DMS79 treated with DMSO at 0.1 percent for 48 hours (cell line): ENCODE results near the gene HAUS7.

Experiments
- DNase-seq: peaks from one replicate; lab custom pipeline; 2025; lab: John Stamatoyannopoulos, UW

HAUS7 gene

DNA sequence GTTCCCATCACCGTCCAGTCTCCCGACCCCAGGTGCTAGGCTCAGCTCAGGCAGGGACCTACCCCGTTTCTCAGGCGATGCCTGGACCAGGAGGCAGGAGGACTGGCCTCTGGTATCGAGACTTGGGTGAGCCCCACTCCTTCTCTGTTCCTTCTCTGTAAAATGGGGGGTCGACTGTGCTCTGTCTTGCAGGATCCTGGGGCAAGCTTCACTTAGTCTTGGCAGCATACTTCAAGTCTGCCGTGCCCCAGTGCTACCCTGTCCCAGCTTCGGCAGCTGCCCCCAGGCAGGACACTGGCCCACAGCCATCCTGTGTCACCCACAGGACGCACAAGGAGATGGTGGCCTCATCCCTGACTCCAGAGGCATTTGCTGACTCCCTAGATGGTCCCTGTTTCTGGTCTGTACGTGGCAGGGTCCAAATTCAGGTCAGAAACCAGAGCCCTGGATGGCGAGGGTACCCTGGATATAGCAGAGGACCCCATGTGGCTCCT, 7.0 kb upstream of the HAUS7 start:
- DNase-seq, result no peak

DNA sequence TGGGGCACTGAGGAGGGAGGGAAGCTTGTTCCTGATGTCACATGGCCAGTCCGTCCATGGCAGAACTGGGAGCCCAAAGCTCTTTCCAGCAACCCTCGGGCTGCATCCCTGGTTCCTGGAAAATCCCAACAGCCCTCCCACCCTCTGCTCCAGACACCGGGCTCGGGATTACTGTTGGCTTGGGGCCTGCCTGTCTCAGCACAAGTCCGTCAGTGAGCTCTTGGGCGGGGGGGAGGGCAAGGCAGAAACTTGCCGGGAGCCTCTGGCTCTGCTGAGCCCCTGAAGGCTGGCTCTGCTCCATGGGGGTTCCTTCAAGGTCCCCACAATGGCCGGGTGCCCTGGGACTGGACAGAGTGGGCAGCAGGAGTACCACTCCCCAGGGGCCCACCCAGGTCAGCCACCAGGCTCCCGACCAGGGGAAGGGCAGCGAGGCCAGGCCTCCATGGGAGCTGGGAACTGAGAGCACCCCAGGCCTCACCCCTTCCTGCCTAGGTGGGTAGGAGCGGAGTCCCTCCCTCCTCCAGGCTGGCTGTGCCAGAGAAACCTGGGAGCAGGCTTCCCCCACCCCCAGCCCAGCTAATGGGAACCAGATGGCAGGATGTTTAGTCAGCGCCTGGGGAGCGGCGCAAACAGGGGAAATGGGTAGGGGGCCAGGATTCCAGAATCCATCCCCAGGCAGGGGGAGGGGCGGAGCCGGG, 6.4 kb upstream of the HAUS7 start:
- DNase-seq, result no peak

GRCh38 chrX:153475751-153476281, 5.4 kb upstream of the HAUS7 start:
- no peak for DNase-seq

GRCh38 chrX:153475271-153475670, 4.9 kb upstream of the HAUS7 start:
- DNase-seq, result no peak

DNA sequence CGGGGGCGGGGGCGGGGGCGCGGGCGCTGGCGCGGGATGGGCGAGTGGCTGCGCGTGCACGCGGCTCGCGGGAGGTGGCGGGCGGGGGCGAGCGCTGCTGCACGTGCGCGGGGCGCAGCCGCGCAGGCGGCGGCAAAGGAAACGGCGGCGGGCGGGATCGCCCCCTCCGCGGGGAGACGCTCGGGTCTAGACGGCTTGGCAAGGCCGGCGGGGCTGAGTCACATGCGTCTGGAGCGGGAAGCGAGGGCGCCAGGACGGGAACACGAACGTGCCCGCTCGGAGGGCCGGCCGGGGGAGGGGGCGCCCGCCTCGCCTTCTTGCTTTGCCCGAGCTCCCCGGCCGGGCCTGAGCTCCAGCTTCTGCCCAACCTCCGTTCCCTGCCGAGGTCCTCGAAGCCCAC, 4.3 kb upstream of the HAUS7 start:
- no peak for DNase-seq

DNA sequence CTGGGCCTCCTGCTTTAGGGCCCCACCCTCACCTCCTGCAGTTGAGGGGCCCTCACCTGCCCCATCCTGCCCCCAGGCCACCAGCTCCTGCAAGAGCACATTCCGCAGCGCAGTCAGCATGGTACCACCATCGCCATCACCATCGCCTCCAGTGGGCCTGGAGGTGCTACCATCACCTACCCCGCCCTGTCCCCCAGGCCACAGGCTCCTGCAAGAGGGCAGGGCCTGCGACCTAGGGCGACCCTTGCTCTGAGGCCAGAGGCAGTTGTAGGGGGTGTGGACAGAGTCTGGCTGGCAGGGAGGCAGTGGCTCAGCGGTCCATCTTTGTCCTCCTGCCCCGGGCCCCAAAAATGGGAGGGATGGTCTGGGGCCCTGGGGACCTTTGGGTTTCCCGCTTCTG, 3.9 kb upstream of the HAUS7 start:
- DNase-seq, result no peak

DNA sequence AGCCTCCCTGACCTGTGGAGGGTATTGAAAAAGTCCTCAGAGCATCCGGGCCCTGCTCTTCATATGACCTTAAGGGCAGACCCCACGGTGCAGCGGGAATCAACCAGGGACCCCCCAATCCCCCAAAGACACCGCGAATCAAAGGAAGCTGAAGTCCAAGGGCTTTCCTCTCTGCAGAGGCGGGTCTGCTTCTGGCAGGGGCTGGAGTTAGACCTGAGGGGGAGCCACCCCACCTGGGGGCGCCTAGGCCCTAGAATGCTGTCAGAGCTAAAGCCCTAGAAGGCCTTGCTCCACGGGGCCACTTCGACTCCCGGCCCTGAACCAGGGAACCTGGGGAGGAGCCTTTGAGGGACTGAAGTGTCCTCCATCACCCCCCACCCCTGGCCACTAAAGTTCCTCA, 2.8 kb upstream of the HAUS7 start:
- no peak for DNase-seq

- DNase-seq, result no peak
These were observed 1.4 kb upstream of the HAUS7 start for GRCh38 chrX:153471663-153472280.

GRCh38 chrX:153469811-153470410, 465 bp downstream of the HAUS7 start:
- DNase-seq, result peak; percentile 45

DNA sequence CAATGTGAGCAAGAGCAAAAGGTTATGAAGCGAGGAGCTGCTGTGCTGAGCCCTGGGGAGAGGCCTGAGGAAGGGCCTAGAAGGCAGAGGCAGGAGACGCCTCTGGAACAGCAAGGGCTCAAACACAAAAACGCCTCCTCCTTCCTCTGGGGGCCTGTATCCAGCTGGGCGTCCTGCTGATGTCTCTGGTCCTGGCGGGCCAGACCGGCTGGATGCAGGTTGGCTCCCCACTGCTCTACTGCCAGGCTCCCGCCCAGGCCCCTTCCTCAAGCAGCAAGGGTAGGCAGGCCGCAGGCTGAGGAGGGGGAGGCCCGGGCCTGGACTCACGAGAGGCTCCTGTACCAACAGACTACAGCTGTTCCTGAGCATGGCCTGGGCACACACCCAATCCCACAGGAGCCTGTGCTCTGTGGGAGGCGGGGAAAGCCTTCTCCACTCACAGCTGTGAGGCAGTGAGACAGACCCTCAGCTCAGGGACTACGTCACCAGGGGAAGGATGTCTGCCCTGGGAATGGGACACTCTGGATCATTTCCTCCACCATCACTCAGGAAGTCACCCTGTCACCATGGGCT, 2.3 kb downstream of the HAUS7 start:
- DNase-seq, result no peak

DNA sequence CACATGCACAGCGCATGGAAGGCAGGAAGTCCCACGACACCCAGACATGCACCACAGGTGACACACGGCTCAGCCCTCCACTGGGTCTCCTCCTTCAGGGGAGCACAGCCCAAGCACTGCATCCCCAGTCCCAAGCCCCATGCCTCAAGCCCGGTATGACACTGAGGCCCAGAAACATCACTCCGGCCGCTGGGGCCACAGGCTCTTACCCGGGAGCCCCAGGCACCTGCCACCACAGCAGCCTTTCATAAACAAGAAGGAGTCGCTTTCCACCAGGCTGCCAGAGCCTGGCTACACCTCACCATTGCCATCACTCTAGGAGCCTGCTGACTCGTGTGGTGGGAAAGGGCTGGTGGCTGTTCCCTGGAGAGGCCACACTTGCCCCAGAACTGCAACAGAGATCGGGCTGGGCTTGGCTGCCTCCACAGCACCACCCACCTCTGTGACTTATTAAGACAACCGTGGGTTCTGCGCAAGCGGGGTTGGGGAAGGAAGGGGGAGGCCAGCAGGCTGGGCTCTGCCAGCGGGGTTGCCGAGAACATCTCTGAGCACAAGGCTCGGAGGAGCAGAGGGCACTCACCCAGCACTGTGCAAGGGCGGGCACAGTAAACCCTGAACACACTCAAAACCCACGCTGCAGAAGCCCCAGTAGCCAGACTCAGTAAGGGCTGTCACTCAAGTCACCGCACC, 4.5 kb downstream of the HAUS7 start:
- DNase-seq, result no peak

DNA sequence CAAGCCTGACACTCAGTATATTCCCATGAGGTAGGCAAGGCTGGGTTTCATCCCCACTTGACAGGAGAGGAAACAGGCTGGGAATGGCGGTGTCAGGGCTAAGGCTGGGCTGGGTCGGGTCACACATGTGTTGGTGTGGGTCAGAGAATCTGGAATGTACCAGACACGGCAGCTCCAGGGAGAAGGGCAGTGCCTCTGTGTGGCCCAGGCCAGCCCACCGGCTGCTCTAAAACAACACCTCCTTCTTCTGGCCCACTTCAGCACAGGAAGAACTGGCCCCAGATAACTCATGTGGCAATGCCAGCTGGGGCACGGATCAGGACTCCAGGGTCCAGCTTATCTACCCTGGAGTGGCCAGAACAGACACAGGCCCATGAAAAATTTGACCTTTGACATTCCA, 6.3 kb downstream of the HAUS7 start:
- DNase-seq, result no peak

DNA sequence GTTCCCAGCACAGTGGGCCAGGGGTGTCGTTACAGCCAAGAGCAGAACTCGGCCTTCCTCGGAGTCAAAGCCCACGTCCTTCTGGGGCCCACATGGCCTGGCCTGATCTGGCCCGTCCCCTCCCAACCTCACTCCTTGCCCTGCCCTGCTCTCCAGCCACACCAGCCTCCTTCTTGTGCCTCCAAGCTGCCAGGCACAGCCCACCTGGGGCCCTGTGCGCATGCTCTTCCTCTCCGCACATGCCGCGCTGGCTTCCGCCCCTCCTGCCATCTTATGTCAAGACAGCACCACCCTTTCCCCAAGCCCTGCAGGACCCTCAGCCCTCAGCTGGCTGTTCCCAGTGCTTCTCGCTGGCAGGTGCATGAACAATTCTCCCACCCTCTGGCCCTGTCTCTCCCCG, 6.8 kb downstream of the HAUS7 start:
- no peak for DNase-seq

DNA sequence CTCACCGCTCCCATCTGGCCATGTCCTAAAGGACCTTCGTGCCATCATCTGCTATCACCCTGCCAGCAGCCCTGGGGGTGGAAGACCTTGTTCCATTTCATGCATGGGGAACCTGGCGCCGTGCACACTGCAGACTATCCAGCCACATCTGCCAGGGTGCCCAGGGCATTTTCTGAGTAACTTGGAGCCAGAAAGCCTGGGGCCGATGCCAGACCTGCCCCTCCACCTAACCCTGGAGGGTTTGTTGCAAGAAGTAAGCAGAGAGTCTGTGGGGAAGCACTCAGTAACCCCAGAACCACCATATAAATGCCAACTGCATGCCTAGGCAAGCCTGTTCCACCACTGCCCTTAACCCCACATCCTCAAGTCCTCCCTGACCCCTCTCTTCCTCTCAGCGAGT, 7.3 kb downstream of the HAUS7 start:
- DNase-seq, result peak; percentile 13

GRCh38 chrX:153462291-153462690, 8.1 kb downstream of the HAUS7 start:
- no peak for DNase-seq

- no peak for DNase-seq
These were observed 9.6 kb downstream of the HAUS7 start for GRCh38 chrX:153460826-153461225.

DNA sequence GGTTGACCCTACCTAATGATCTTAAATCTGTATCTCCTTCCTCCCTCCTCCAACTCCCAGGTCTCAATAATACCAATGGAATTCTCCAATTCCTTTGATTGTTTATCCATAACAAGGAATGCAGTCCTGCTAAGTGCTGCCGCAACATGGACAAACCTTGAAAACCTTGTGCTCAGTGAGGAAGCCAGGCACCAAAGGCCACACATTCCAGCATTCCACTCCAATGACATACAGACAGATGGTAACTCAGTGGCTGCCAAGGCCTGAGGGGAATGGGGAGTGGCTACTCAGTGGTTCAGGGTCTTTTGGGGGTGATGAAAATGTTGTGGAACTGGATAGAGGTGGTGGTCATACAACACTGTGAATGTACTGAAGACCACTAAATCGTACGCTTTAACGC, 10.4 kb downstream of the HAUS7 start:
- DNase-seq, result no peak

DNA sequence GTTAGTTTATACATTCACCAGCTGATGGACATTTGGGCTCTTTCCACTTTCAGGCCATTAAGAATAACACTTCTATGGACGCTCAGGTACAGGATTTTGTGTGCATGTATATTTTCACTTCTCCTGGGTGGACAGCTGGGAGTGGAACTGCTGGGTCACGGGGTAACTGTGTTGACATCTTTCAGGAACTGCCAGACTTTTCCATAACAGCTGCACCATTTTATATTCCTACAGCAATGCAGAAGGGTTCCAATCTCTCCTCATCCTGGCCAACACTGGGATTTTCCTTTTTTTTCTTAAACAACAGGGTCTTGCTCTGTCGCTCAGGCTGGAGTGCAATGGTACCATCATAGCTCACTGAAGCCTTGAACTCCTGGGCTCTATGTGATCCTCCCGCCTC, 11.9 kb downstream of the HAUS7 start:
- no peak for DNase-seq

- DNase-seq, result no peak
These were observed 12.4 kb downstream of the HAUS7 start for GRCh38 chrX:153457827-153458466.

DNA sequence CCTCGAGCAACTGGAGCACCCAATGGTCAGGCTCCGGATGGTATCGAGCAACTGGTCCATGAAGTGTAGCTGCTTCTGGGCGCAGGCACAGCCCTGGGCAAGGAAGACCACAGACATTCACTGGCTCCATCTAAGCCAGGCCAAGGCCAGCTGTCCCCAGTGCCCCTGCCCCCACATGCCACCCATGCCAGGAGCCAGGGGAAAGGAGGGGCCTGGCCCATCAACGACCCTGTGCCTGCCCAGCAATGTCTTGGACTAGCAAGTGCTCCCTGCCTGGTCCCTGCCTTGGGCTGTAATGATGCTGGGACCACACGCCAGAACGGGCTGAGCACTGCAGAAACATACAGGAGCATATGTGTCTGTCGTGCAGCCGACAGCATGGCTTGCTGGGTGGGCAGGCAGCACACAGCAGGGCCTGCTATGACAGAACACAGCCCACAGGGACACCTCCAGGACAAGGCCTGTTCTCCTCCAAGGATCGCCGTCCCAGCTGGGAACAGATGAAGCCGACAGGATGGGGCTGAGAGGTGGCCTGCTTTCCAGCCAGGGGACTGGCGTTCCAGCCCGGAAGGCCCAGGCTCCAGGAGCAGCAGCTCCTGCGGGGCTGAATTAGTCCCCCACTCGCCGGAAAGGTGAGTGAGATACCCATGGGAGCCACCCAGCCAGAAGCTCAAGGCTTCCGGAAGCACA, 13.1 kb downstream of the HAUS7 start:
- no peak for DNase-seq

GRCh38 chrX:153456704-153457103, 13.7 kb downstream of the HAUS7 start:
- no peak for DNase-seq
